Sigmoid colon (tissue), 3 donors: ENCODE data around the gene ITGB2.

Experiments
- CTCF ChIP-seq, 4 experiments: fragments of 450-650 bp in 3 of 4; fragments of 200-600 bp in 1 of 4; IDR thresholded peaks; one replicate each; pipeline ENCODE4 v1.5.1; 2016 to 2019; ENCODE audit warnings: antibody characterized with exemption in 4 of 4, mild to moderate bottlenecking in 3 of 4, moderate library complexity in 2 of 4
- POLR2A ChIP-seq, 2 donors: fragments of 450-650 bp; IDR thresholded peaks; one replicate each; pipeline ENCODE4 v1.6.1; 2016; ENCODE audit warnings: antibody characterized with exemption in 2 of 2, mild to moderate bottlenecking in 2 of 2, moderate library complexity in 2 of 2

- TF ChIP-seq CTCF (IDR thresholded peaks at IDR 0.05) (no peak), POLR2A (IDR thresholded peaks at IDR 0.05) (peak in 1 of 2 donors; percentile 28)
These were observed 49.0 kb downstream of the ITGB2 start for GRCh38 chr21:44871576-44872269.
